ENCODE results near the gene HDAC4.
"Not testable (repeated sequence)": the region's sequence is repeated elsewhere in the genome, so short reads cannot be mapped to it uniquely, and the experiment has no call there.

HDAC4 gene

GRCh38 chr2:239286901-239287300 is 113.9 kb downstream of the HDAC4 start:
- TF ChIP-seq, protein P1, sequence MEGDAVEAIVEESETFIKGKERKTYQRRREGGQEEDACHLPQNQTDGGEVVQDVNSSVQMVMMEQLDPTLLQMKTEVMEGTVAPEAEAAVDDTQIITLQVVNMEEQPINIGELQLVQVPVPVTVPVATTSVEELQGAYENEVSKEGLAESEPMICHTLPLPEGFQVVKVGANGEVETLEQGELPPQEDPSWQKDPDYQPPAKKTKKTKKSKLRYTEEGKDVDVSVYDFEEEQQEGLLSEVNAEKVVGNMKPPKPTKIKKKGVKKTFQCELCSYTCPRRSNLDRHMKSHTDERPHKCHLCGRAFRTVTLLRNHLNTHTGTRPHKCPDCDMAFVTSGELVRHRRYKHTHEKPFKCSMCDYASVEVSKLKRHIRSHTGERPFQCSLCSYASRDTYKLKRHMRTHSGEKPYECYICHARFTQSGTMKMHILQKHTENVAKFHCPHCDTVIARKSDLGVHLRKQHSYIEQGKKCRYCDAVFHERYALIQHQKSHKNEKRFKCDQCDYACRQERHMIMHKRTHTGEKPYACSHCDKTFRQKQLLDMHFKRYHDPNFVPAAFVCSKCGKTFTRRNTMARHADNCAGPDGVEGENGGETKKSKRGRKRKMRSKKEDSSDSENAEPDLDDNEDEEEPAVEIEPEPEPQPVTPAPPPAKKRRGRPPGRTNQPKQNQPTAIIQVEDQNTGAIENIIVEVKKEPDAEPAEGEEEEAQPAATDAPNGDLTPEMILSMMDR (conservative IDR thresholded peaks at IDR 0.05; ENCODE audit: low read depth, low read length): no peak
- DNase-seq (ENCODE audit: low read depth): no peak
- H3K4me3 ChIP-seq (ENCODE audit: low read length): no peak overlapping the region

GRCh38 chr2:239285932-239286230 is 114.9 kb downstream of the HDAC4 start:
- TF ChIP-seq, protein P1 (conservative IDR thresholded peaks at IDR 0.05; ENCODE audit: low read depth, low read length): no peak
- DNase-seq (ENCODE audit: low read depth): no peak
- no peak overlapping the region for H3K4me3 ChIP-seq (ENCODE audit: low read length)

DNA sequence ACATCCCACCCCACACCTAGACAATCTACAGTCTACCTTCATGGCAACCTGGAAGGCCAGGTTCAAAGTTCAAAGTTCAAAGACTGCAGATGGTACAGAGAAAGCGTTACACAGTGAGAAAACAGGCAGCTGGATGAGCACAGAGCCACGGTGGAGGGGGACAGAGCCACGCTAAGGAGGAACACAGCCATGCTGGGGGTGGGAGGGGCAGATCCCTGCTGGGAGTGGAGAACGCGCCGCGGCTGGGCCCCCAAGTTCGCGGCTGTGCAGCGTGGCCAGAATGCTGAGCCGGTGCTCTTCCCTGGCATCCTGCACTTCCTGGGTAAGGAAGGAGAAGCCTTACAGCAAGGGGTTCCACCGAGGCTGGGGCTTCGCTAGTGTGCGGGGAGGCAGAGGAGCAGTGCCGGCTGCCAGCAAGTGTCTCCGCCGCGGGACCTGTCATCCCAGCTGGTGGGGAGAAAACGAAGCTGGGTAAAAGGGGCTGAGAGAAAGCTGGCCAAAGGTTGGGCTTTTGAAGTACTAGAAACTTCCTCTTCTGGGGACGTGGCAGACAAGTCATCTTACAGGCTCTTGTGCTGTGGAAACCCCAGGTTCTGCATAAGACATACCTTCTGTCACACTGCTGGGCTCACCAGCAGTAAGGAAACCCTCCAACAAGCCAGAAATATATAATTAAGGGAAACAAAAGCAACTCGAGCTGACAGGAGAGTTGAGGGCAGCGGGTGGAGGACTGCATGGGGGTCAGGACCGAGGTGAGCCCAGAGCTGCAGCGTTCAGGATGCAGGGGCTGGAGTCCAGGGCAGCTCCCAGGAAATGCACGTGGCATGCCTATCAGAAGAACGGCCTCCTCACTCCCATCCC is 115.5 kb downstream of the HDAC4 start:
- DNase-seq (ENCODE audit: low read depth): no peak

GRCh38 chr2:239283961-239284795 is 116.6 kb downstream of the HDAC4 start:
- TF ChIP-seq, protein P1 (conservative IDR thresholded peaks at IDR 0.05; ENCODE audit: low read depth, low read length): no peak
- H3K4me3 ChIP-seq (ENCODE audit: low read length): no peak overlapping the region
- no peak for DNase-seq (ENCODE audit: low read depth)

More for the DNA sequence above, 115.5 kb downstream of the HDAC4 start:
- TF ChIP-seq, protein P1 (conservative IDR thresholded peaks at IDR 0.05; ENCODE audit: low read depth, low read length): no peak
- no peak overlapping the region for H3K4me3 ChIP-seq (ENCODE audit: low read length)

GRCh38 chr2:239283288-239283945 is 117.4 kb downstream of the HDAC4 start:
- DNase-seq (ENCODE audit: low read depth): no peak
- no peak overlapping the region for H3K4me3 ChIP-seq (ENCODE audit: low read length)
- TF ChIP-seq, protein P1 (conservative IDR thresholded peaks at IDR 0.05; ENCODE audit: low read depth, low read length): no peak

DNA sequence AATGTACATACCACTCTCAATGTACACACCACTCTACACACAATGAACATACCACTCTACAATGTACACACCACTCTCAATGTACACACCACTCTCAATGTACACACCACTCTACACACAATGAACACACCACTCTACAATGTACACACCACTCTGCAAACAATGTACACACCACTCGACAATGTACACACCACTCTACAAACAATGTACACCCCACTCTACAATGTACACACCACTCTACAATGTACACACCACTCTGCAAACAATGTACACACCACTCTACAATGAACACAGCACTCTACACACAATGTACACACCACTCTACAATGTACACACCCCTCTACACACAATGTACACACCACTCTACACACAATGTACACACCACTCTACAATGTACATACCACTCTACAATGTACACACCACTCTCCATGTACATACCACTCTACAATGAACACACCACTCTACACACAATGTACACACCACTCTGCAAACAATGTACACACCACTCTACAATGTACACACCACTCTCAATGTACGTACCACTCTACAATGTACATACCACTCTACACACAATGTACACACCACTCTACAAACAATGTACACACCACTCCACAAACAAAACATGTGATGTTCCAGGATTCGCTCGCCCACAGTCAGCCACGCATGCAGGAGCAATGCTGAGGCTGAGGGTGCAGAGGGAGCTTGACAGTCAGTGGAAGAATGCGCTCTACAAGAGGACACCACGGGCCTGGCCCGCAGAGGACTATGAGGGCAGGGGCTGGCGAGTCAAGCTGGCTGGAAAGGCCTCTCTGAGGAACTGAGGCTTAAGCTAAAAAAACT is 118.2 kb downstream of the HDAC4 start:
- no peak for DNase-seq (ENCODE audit: low read depth)
- TF ChIP-seq, protein P1 (conservative IDR thresholded peaks at IDR 0.05; ENCODE audit: low read depth, low read length): no peak
- H3K4me3 ChIP-seq (ENCODE audit: low read length): no peak overlapping the region

DNA sequence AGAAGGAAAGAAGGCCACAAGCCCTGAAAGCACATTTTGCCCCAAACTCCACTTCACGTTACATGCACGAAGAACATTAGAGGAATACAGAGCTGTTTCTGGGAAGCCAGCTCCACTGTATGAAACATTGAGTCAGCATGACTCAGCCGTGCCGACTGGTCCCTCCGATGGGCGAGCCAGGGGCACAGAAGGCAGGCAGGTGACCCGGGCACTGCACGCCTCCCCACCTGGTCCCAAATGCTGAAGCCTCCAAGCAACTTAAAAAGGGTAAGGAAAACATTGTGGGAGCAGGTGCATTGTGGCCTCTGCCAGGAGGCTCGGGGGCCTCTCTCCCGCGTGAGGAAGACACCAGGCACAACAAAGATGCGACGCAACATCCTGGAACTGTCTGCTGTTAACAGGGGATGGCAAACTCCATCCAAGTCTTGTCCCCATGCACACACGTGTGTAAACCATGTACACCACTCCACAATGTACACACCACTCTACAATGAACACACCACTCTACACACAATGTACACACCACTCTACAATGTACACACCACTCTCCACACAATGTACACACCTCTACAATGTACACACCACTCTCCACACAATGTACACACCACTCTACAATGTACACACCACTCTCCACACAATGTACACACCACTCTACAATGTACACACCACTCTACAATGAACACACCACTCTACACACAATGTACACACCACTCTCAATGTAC is 120.4 kb downstream of the HDAC4 start:
- peak; percentile 62 for DNase-seq (ENCODE audit: low read depth)
- not testable (repeated sequence) for H3K4me3 ChIP-seq (ENCODE audit: low read length)

All from retinal pigment epithelial cell (primary cell).